NCI-H2227 treated with DMSO at 0.1 percent for 48 hours (cell line): ENCODE data around the gene TUB.

ENCODE experiments used
- DNase-seq: peaks from one replicate; lab custom pipeline; 2025; lab: John Stamatoyannopoulos, UW

Gene TUB

GRCh38 chr11:8047382-8047781 is 33.6 kb upstream of the TUB start:
- no peak for DNase-seq

- no peak for DNase-seq
Observed at GRCh38 chr11:8049084-8049483, 31.9 kb upstream of the TUB start.

- no peak for DNase-seq
Observed at GRCh38 chr11:8055091-8055835, 25.7 kb upstream of the TUB start.

GRCh38 chr11:8055836-8056526 is 25.0 kb upstream of the TUB start:
- DNase-seq: no peak

- no peak for DNase-seq
Observed at GRCh38 chr11:8056810-8057463, 24.1 kb upstream of the TUB start.

GRCh38 chr11:8058216-8058615 is 22.8 kb upstream of the TUB start:
- no peak for DNase-seq

GRCh38 chr11:8059030-8059429 is 22.0 kb upstream of the TUB start:
- no peak for DNase-seq

GRCh38 chr11:8059571-8060011 is 21.4 kb upstream of the TUB start:
- DNase-seq: no peak

GRCh38 chr11:8060146-8060719 is 20.8 kb upstream of the TUB start:
- no peak for DNase-seq

GRCh38 chr11:8060801-8061554 is 20.0 kb upstream of the TUB start:
- no peak for DNase-seq

- DNase-seq: no peak
Observed at GRCh38 chr11:8061555-8062428, 19.2 kb upstream of the TUB start.

GRCh38 chr11:8062781-8063257 is 18.2 kb upstream of the TUB start:
- no peak for DNase-seq

GRCh38 chr11:8063324-8063723 is 17.7 kb upstream of the TUB start:
- DNase-seq: no peak

- DNase-seq: no peak
Observed at GRCh38 chr11:8065031-8065430, 16.0 kb upstream of the TUB start.

GRCh38 chr11:8066036-8066910 is 14.7 kb upstream of the TUB start:
- no peak for DNase-seq

GRCh38 chr11:8066911-8067455 is 14.0 kb upstream of the TUB start:
- DNase-seq: no peak

GRCh38 chr11:8067567-8067928 is 13.5 kb upstream of the TUB start:
- DNase-seq: no peak

- DNase-seq: no peak
Observed at GRCh38 chr11:8067929-8068575, 13.0 kb upstream of the TUB start.

GRCh38 chr11:8068605-8069221 is 12.3 kb upstream of the TUB start:
- peak; percentile 52 for DNase-seq
